HepG2 (cell line): ENCODE data around the gene ZNF697.

ENCODE experiments used
- ATF2 ChIP-seq: sonication (generic); formaldehyde crosslinking; IDR thresholded peaks from 2 replicates; pipeline ENCODE4 v1.4.0; 2020; ENCODE audit warnings: missing genetic modification reagents
- EP300 ChIP-seq, 3 experiments: sonication (generic) in 1 of 3; formaldehyde crosslinking in 1 of 3; IDR thresholded peaks; 2 replicates each; pipeline versions ENCODE4 v1.5.1 to v1.6.1; 2011 to 2020; ENCODE audit warnings: low read depth in 2 of 3, low read length in 2 of 3, borderline replicate concordance in 1 of 3, improper control_type of control experiment in 1 of 3, mild to moderate bottlenecking in 1 of 3, missing genetic modification reagents in 1 of 3, moderate library complexity in 1 of 3
- KAT7 ChIP-seq: IDR thresholded peaks from 2 replicates; pipeline ENCODE4 v1.6.1; 2018; ENCODE audit warnings: borderline replicate concordance, missing compliant biosample characterization
- MLX ChIP-seq: IDR thresholded peaks from 2 replicates; pipeline ENCODE4 v1.6.1; 2016
- NBN ChIP-seq: fragments of 450-650 bp; conservative IDR thresholded peaks from 2 replicates; pipeline ENCODE4 v1.6.1; 2017
- ZKSCAN8 ChIP-seq: IDR thresholded peaks from 2 replicates; pipeline ENCODE4 v1.6.1; 2016; ENCODE audit warnings: borderline replicate concordance, missing genetic modification reagents, missing compliant biosample characterization
- ZNF431 ChIP-seq: sonication (generic); formaldehyde crosslinking; IDR thresholded peaks from 2 replicates; pipeline ENCODE4 v1.9.0; 2022; ENCODE audit warnings: missing genetic modification reagents, low read depth, mild to moderate bottlenecking, borderline replicate concordance

- TF ChIP-seq EP300 (IDR thresholded peaks at IDR 0.05; ENCODE audit: low read depth in 2 of 2, low read length in 2 of 2), result no peak
- no peak for TF ChIP-seq EP300 (CRISPR knock-in tag; IDR thresholded peaks at IDR 0.05; ENCODE audit: borderline replicate concordance)
- TF ChIP-seq ZKSCAN8 (CRISPR knock-in tag), result no peak
- TF ChIP-seq KAT7 (CRISPR knock-in tag), result no peak
- TF ChIP-seq ATF2, result no peak
- TF ChIP-seq ZNF431 (CRISPR knock-in tag), result no peak
- no peak for TF ChIP-seq MLX (CRISPR knock-in tag)
- TF ChIP-seq NBN, result no peak
These were observed 11.5 kb downstream of the ZNF697 start for GRCh38 chr1:119636491-119637089.
